ENCODE measurements around the gene CD1D.

GRCh38 chr1:158169105-158169504 is 11.6 kb upstream of the CD1D start:
- TF ChIP-seq CTCF (IDR thresholded peaks at IDR 0.05) = no peak
- TF ChIP-seq POLR2A (IDR thresholded peaks at IDR 0.05) = no peak
- TF ChIP-seq POLR2AphosphoS5 (IDR thresholded peaks at IDR 0.05; ENCODE audit: insufficient read depth in 1 of 2, low read depth in 1 of 2) = no peak
